Transverse colon (tissue), 4 donors: ENCODE measurements around the gene JUP.

ENCODE experiments used
- CTCF ChIP-seq, 5 experiments: fragments of 200-600 bp in 3 of 5; fragments of 450-650 bp in 2 of 5; sonication (generic) in 3 of 5; IDR thresholded peaks; 1 replicate in 2 of 5; 2 replicates in 3 of 5; pipeline ENCODE4 v1.5.1; 2016 to 2017; ENCODE audit warnings: antibody characterized with exemption in 5 of 5, inconsistent platforms in 3 of 5, mild to moderate bottlenecking in 2 of 5, moderate library complexity in 1 of 5
- EP300 ChIP-seq: sonication (generic); formaldehyde crosslinking; IDR thresholded peaks from one replicate; pipeline ENCODE4 v1.6.1; 2017; ENCODE audit warnings: antibody characterized with exemption, low read depth
- POLR2A ChIP-seq: fragments of 450-650 bp; IDR thresholded peaks from one replicate; pipeline ENCODE4 v1.6.1; 2016; ENCODE audit warnings: antibody characterized with exemption, mild to moderate bottlenecking, moderate library complexity
- POLR2AphosphoS5 ChIP-seq, 3 donors: sonication (generic); formaldehyde crosslinking; IDR thresholded peaks; one replicate each; pipeline ENCODE4 v1.6.1; 2016; ENCODE audit warnings: antibody characterized with exemption in 3 of 3

- no peak for TF ChIP-seq CTCF (IDR thresholded peaks at IDR 0.05)
- TF ChIP-seq POLR2A, result no peak
- no peak for TF ChIP-seq POLR2AphosphoS5 (IDR thresholded peaks at IDR 0.05)
- TF ChIP-seq EP300, result no peak
Observed at GRCh38 chr17:41769346-41769862, 17.1 kb downstream of the JUP start.
